HG03565 (cell line): ENCODE results near the gene LCE1C.

ENCODE experiments used
- ATAC-seq: cut with Tn5 transposase; IDR thresholded peaks from one replicate; pipeline ENCODE4 v1.9.1; 2021; ENCODE audit warnings: mild to moderate bottlenecking, moderate library complexity; ENCODE audit not compliant: unreplicated experiment

LCE1C gene

DNA sequence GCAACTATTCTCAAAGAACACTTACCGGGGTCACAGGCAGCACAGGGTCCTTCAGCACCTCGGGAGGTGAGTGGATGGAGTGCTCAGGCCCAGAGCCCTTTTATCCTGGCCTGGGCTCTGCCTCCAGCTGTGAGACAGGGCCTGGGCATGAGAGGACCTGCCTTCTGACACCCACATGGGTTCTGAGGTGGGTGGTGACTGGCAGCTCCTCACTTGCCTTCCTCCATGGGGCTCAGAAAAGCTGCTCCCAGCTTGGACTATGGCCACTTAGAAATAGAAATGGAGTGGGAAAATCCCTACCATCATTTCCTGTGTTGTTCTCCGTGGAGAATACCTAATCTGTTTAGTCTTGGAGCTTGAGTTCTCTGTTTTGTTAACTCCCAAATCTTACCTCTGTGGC, at the start of gene LCE1C:
Gene LCE1C (minus strand): TSS at position 76 of the 400 bp plus-strand sequence. CDS start 1,173 bp downstream, outside the sequence.
- ATAC-seq, result no peak

DNA sequence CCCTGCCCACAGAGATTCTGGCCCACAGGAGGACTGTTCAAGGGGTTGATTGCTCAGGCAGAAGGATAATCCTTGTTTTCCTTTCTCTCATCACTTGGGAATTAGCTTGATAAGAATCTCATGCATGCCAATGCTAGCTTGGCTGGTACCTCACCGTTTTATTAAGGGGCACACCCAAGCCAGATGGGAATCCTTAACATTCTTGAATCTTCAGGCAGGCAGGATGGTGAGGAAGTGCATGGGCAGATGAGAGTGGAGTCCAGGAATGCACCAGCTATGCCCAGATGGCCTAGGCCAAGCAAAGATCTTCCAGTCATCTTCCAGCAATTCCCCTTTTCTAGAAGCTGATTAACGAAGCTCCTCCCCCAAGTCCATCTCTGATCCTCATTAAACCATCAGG, 49.2 kb upstream of the LCE1C start:
- ATAC-seq, result no peak

DNA sequence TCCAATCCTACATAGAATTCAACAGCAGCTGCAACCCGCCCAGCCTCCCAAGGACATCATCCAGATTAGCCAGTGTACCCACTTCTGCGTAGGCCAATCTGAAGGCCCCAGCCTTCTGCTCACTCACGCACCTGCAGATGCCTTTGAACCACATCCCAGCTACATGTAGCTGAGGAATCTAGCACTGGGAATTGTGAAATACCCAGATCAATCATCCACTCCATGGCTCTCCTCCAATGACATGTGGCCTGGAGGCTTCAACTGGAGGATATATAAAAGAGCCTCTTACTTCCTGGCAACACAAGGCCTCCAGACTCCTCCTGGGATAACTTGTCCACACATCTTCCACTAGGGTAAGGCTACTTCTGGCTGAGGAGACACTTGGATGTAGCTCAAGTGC, 36.1 kb upstream of the LCE1C start, which contains the start of gene LCE6A:
Gene LCE6A (plus strand): TSS at position 301 of the 400 bp plus-strand sequence. CDS start 665 bp downstream, outside the sequence.
- no peak for ATAC-seq

- ATAC-seq, result no peak
Observed at GRCh38 chr1:152836870-152837269, 30.4 kb upstream of the LCE1C start.

GRCh38 chr1:152827173-152827572, 20.7 kb upstream of the LCE1C start, which contains the start of gene LCE1A:
LCE1A (plus strand) TSS chr1:152827473; CDS start chr1:152827473, 0 bp downstream.
- ATAC-seq, result no peak

DNA sequence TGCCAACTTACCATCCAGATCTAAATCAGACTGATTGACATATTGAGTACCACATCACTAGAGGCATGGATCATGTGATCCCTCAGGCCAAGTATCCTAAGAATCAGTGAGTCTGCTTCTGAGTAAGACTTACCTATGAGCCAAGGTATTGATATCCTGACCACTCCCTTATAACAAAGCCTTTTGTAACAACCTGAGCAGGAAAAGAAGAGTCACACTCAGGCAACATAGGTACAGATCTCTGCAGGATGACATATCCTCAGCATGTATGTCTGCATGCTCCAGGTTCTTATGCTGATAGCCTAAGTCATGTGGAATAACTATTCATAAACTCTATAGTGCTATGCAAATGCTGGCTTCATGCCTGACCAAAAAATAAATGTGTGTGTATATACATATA, 18.5 kb upstream of the LCE1C start:
- ATAC-seq, result no peak

GRCh38 chr1:152823294-152823693, 16.8 kb upstream of the LCE1C start:
- ATAC-seq, result no peak

DNA sequence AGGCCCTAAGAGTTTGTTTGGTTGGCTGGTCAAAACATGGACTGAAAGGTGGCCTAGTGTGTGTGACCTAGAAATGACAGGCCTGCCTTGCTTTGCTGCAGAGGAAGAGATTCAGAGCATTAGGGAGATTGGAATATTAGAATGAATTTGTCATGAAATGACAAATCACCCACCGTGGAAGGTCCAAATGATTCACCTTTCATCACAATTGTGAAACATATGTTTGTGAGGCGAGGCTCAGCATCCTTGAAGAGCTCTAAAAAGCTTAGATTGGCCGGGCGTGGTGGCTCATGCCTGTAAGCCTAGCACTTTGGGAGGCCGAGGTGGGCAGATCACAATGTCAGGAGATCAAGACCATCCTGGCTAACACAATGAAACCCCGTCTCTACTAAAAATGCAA, 10.9 kb upstream of the LCE1C start:
- no peak for ATAC-seq

- ATAC-seq, result no peak
Observed at GRCh38 chr1:152811671-152812070, 5.2 kb upstream of the LCE1C start, which contains the start of gene LCE1B. LCE1B (plus strand) TSS chr1:152811971; CDS start chr1:152812447, 476 bp downstream.

GRCh38 chr1:152811050-152811449, 4.6 kb upstream of the LCE1C start:
- no peak for ATAC-seq

- ATAC-seq, result no peak
Observed at GRCh38 chr1:152801333-152801732, 5.1 kb downstream of the LCE1C start.

GRCh38 chr1:152796421-152796820, 10.0 kb downstream of the LCE1C start, which contains the start of gene LCE1D:
LCE1D (plus strand) TSS chr1:152796721; CDS start chr1:152797795, 1,074 bp downstream.
- no peak for ATAC-seq

DNA sequence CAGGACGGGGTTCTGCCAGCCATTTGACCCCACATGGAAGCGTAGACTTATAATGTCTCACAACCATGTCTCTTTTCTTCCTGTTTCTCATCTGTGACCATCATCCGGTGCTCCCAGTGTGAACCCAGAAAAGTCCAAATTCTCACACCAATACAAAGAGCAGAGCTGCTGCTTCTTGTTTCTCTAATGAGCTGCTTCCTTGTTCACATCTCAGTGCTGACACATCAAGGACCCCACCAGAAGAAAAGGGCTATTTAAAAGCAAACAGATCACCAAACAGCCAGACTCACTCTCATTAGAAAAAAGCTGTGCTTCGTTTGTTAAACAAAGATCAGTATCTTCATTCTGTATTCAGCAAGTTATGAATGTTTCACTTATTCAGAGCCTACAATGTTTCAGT, 10.8 kb downstream of the LCE1C start:
- ATAC-seq, result no peak

- no peak for ATAC-seq
Observed at GRCh38 chr1:152786077-152786476, 20.4 kb downstream of the LCE1C start, which contains the start of gene LCE1E. LCE1E (plus strand) TSS chr1:152786257; CDS start chr1:152787300, 1,043 bp downstream.

- no peak for ATAC-seq
Observed at GRCh38 chr1:152783095-152783494, 23.4 kb downstream of the LCE1C start.

- ATAC-seq, result no peak
Observed at GRCh38 chr1:152777510-152778137, 28.8 kb downstream of the LCE1C start.

- ATAC-seq, result no peak
Observed at GRCh38 chr1:152776361-152776760, 30.1 kb downstream of the LCE1C start.

- no peak for ATAC-seq
Observed at GRCh38 chr1:152774875-152775274, 31.6 kb downstream of the LCE1C start, which contains the start of gene LCE1F. LCE1F (plus strand) TSS chr1:152775140; CDS start chr1:152776372, 1,232 bp downstream.

DNA sequence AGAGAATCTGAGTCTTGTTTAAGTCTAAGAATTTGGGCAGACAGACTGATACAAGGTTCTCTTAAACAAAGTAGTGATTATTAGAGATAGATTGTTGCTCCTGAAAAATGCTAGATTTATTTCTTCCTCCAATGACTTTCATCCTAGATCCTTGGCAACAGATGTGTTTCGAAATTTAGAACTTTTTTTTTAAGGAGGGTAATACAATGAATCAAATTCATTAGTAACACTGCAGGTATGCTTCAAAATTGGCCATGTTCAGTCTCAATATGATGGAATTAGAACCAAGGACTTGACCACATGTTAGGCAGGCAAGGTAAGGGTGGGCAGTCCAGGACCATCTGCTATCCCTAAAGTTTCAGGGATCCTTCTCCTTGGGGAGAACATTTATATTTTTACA, 36.0 kb downstream of the LCE1C start:
- ATAC-seq, result no peak

- ATAC-seq, result no peak
Observed at GRCh38 chr1:152768847-152769533, 37.5 kb downstream of the LCE1C start.

GRCh38 chr1:152761609-152762213, 44.7 kb downstream of the LCE1C start:
- no peak for ATAC-seq
